ENCODE measurements around the gene HECA.

- TF ChIP-seq POLR2A (IDR thresholded peaks at IDR 0.05; ENCODE audit: low read depth, low read length) = no peak
- no peak for TF ChIP-seq TAF1 (IDR thresholded peaks at IDR 0.05; ENCODE audit: borderline replicate concordance, low read depth, low read length)
- TF ChIP-seq POLR2AphosphoS5 (IDR thresholded peaks at IDR 0.05; ENCODE audit: low read depth, low read length) = no peak
Measured at GRCh38 chr6:139173172-139173571, 38.3 kb downstream of the HECA start.
